ENCODE results near the gene CBL. TPM values are rescaled to one million over a fixed set of nuclear protein-coding genes. Genes with fewer than 3 reads are reported as not detected.

The CBL gene
- total and polyA plus RNA-seq, 10 of the 15 experiments (the other 5 are each of a cell fraction or from before 2014, with no cell fraction given) = 3.9 to 27.1 (median 9.5) TPM

DNA sequence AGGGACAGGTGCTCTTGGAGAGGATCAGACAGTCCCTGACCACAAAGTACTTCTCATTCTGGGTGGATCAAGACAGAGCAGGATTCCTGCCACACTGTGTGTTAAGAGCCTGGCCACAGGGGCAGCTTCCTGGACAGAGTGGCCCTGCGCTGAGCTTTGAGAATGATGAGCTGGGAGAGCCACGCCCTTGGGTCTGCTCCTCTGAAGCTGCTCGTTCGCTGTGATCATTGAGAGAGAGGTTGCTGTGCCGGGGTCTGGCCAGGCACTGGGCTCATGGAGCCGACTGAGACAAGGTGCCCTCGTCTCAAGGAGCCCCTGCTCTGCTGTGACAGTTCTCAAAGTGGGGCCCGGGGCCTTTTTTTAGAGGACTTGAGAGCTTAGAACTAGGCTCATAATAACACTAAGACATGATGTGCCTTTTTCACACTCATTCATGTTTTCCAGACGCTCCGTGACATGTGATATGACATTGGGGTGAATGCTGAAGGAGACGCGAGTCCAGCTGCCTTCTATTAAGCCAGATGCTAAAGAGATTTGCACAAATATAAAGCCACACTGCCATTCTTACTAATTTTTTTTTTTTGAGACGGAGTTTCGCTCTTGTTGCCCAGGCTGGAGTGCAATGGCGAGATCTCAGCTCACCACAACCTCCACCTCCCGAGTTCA, 141.9 kb downstream of the CBL start (continued):
- TF ChIP-seq, protein P1, sequence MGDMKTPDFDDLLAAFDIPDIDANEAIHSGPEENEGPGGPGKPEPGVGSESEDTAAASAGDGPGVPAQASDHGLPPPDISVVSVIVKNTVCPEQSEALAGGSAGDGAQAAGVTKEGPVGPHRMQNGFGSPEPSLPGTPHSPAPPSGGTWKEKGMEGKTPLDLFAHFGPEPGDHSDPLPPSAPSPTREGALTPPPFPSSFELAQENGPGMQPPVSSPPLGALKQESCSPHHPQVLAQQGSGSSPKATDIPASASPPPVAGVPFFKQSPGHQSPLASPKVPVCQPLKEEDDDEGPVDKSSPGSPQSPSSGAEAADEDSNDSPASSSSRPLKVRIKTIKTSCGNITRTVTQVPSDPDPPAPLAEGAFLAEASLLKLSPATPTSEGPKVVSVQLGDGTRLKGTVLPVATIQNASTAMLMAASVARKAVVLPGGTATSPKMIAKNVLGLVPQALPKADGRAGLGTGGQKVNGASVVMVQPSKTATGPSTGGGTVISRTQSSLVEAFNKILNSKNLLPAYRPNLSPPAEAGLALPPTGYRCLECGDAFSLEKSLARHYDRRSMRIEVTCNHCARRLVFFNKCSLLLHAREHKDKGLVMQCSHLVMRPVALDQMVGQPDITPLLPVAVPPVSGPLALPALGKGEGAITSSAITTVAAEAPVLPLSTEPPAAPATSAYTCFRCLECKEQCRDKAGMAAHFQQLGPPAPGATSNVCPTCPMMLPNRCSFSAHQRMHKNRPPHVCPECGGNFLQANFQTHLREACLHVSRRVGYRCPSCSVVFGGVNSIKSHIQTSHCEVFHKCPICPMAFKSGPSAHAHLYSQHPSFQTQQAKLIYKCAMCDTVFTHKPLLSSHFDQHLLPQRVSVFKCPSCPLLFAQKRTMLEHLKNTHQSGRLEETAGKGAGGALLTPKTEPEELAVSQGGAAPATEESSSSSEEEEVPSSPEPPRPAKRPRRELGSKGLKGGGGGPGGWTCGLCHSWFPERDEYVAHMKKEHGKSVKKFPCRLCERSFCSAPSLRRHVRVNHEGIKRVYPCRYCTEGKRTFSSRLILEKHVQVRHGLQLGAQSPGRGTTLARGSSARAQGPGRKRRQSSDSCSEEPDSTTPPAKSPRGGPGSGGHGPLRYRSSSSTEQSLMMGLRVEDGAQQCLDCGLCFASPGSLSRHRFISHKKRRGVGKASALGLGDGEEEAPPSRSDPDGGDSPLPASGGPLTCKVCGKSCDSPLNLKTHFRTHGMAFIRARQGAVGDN (IDR thresholded peaks at IDR 0.05) = no peak
- TF ChIP-seq ESRRA (IDR thresholded peaks at IDR 0.05; ENCODE audit: low read length) = no peak

DNA sequence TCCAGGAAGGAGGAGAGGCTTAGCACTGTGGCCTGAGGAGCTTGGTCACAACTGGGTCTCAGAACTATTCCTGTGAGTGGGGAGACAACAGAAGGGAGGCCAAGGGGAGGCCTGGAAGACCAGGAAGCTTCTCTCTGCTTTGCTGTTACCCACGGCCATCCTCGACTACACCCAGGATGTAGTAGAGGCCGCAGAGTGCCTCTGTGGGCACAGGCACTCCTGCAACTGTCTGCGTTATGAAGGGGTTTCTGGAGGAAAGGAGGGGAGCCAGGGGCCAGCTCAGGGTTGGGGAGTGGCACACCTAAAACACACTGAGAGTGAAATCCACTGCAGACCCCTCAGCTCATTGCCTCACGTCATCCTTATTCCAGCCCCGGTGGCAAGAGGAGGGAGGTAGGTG, 144.2 kb downstream of the CBL start:
- in situ Hi-C loops (cut with MboI) (no loop called here), intact Hi-C loops (cut with micrococcal nuclease; ENCODE audit: unreplicated experiment) (no loop called here)
- Histone ChIP-seq H3K27me3 (replicated peaks in 1 of 2; ENCODE audit: control insufficient read depth in 2 of 2, insufficient read depth in 2 of 2, low read length in 1 of 2) (peaks cover 0 to 2% of the 10 kb centered on the region in 2 experiments; a peak in 1 of 4 replicates), H3K4me2 (ENCODE audit: control insufficient read depth, insufficient read depth) (no peak overlapping the region), H3K9me3 (replicated peaks; ENCODE audit: control insufficient read depth, insufficient read depth, low read length) (no peaks in the 10 kb centered on the region), H3K4me1 (ENCODE audit: control insufficient read depth, insufficient read depth, low read length) (no peaks in the 10 kb centered on the region), H3K36me3 (ENCODE audit: control insufficient read depth in 2 of 2, insufficient read depth in 2 of 2, low read length in 1 of 2) (no peaks in the 10 kb centered on the region), H3K27ac (ENCODE audit: control insufficient read depth, insufficient read depth) (no peak overlapping the region), H2AFZ (ENCODE audit: control insufficient read depth, low read depth, low read length) (no peak overlapping the region), H3K79me2 (ENCODE audit: control insufficient read depth, insufficient read depth, low read length) (no peaks in the 10 kb centered on the region), H3K4me3 (no peak overlapping the region), H3K9ac (ENCODE audit: control insufficient read depth, insufficient read depth, low read length) (no peak overlapping the region), H4K20me1 (ENCODE audit: control insufficient read depth, insufficient read depth) (no peaks in the 10 kb centered on the region)
- ATAC-seq = peak; percentile 23; the same call in 2 of the 3 replicates
- 17% methylated on average over 6 of the region's 6 CpGs for WGBS (ENCODE audit: insufficient coverage, insufficient replicate concordance, low lambda C conversion rate, missing lambda C conversion rate)
- ChIA-PET POLR2A (no interaction called here), CTCF (interaction anchor here (1.2 to 4.5 kb wide), 2 partner anchors 24 to 124 kb away, joined by 5 to 19 read pairs; no protein-coding TSS in a partner anchor), RAD21 (ENCODE audit: unreplicated experiment) (no interaction called here), SMC1A (ENCODE audit: uncharacterized antibody, unreplicated experiment) (no interaction called here)
- DNase-seq (ENCODE audit: low read depth, low spot score) = no peak
- FAIRE-seq = no peak
- no TSS peak for BruUV-seq (replicated peaks)
- TF ChIP-seq NR2C1 (IDR thresholded peaks at IDR 0.05) = no peak
- TF ChIP-seq CHD1 (IDR thresholded peaks at IDR 0.05; ENCODE audit: low read depth, low read length) = no peak
- TF ChIP-seq, protein P2, sequence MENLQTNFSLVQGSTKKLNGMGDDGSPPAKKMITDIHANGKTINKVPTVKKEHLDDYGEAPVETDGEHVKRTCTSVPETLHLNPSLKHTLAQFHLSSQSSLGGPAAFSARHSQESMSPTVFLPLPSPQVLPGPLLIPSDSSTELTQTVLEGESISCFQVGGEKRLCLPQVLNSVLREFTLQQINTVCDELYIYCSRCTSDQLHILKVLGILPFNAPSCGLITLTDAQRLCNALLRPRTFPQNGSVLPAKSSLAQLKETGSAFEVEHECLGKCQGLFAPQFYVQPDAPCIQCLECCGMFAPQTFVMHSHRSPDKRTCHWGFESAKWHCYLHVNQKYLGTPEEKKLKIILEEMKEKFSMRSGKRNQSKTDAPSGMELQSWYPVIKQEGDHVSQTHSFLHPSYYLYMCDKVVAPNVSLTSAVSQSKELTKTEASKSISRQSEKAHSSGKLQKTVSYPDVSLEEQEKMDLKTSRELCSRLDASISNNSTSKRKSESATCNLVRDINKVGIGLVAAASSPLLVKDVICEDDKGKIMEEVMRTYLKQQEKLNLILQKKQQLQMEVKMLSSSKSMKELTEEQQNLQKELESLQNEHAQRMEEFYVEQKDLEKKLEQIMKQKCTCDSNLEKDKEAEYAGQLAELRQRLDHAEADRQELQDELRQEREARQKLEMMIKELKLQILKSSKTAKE (IDR thresholded peaks at IDR 0.05; ENCODE audit: low read depth, poor library complexity, severe bottlenecking) = no peak
- no peak for TF ChIP-seq IKZF1 (conservative IDR thresholded peaks at IDR 0.05)
- TF ChIP-seq NR2F1 (conservative IDR thresholded peaks at IDR 0.05) = no peak
- TF ChIP-seq ASH2L (IDR thresholded peaks at IDR 0.05; ENCODE audit: borderline replicate concordance, low read depth) = no peak
- TF ChIP-seq, protein P3, sequence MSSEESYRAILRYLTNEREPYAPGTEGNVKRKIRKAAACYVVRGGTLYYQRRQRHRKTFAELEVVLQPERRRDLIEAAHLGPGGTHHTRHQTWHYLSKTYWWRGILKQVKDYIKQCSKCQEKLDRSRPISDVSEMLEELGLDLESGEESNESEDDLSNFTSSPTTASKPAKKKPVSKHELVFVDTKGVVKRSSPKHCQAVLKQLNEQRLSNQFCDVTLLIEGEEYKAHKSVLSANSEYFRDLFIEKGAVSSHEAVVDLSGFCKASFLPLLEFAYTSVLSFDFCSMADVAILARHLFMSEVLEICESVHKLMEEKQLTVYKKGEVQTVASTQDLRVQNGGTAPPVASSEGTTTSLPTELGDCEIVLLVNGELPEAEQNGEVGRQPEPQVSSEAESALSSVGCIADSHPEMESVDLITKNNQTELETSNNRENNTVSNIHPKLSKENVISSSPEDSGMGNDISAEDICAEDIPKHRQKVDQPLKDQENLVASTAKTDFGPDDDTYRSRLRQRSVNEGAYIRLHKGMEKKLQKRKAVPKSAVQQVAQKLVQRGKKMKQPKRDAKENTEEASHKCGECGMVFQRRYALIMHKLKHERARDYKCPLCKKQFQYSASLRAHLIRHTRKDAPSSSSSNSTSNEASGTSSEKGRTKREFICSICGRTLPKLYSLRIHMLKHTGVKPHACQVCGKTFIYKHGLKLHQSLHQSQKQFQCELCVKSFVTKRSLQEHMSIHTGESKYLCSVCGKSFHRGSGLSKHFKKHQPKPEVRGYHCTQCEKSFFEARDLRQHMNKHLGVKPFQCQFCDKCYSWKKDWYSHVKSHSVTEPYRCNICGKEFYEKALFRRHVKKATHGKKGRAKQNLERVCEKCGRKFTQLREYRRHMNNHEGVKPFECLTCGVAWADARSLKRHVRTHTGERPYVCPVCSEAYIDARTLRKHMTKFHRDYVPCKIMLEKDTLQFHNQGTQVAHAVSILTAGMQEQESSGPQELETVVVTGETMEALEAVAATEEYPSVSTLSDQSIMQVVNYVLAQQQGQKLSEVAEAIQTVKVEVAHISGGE (CRISPR knock-in tag; IDR thresholded peaks at IDR 0.05) = no peak
- TF ChIP-seq RUNX3 (IDR thresholded peaks at IDR 0.05; ENCODE audit: low read length) = no peak
- TF ChIP-seq CBFB (IDR thresholded peaks at IDR 0.05; ENCODE audit: low read depth) = no peak

Measured in GM12878 (cell line).